Activated CD4-positive, alpha-beta T cell treated with anti-CD3 and anti-CD28 coated beads, Interleukin-2, amount 10 ng/mL, durations not matched to agents 24 days and 14 days (primary cell): Measurements from ENCODE around the gene HK2. TPM values are rescaled to one million over a fixed set of nuclear protein-coding genes. Genes with fewer than 3 reads are reported as not detected.
A peak's percentile ranks its signal among the peaks of the same experiment; 100 is the strongest.
"Not testable (repeated sequence)": the region's sequence is repeated elsewhere in the genome, so short reads cannot be mapped to it uniquely, and the experiment has no call there.

Experiments used
- DNase-seq: peaks from one replicate; pipeline ENCODE4 v3.0.0; 2022
- H3K27ac Mint-ChIP-seq: one replicate; pipeline ENCODE4 v1.8.0; 2022; ENCODE audit warnings: mild to moderate bottlenecking, mixed read lengths
- H3K27me3 Mint-ChIP-seq: one replicate; pipeline ENCODE4 v1.8.0; 2022; ENCODE audit warnings: mixed read lengths
- H3K36me3 Mint-ChIP-seq: one replicate; pipeline ENCODE4 v1.8.0; 2022; ENCODE audit warnings: low read depth, mild to moderate bottlenecking, mixed read lengths
- H3K4me1 Mint-ChIP-seq: one replicate; pipeline ENCODE4 v1.8.0; 2021; ENCODE audit warnings: mixed read lengths
- H3K4me3 Mint-ChIP-seq: one replicate; pipeline ENCODE4 v1.8.0; 2022; ENCODE audit warnings: mild to moderate bottlenecking, moderate library complexity, mixed read lengths
- H3K9me3 Mint-ChIP-seq: one replicate; pipeline ENCODE4 v1.8.0; 2021; ENCODE audit warnings: mixed read lengths
- intact Hi-C: fragments of 100-400 bp; cut with micrococcal nuclease; formaldehyde crosslinking; loops from one replicate; pipeline ENCODE4 v1.15.1; 2023
- total RNA-seq: library from RNA; stranded (reverse); gene quantifications from 2 replicates; pipeline ENCODE4 v1.2.3, GENCODE V29; 2022

HK2 gene
- total RNA-seq, 1 donor from 2014 or later, result 118 TPM

- H3K36me3 Mint-ChIP-seq, result peaks cover 82% of the 10 kb centered on the region
- H3K9me3 Mint-ChIP-seq, result no peaks in the 10 kb centered on the region
These were observed 48.4 kb downstream of the HK2 start for GRCh38 chr2:74882299-74882687.

GRCh38 chr2:74883011-74883410 is 49.1 kb downstream of the HK2 start:
- H3K36me3 Mint-ChIP-seq, result peaks cover 84% of the 10 kb centered on the region
- H3K4me1 Mint-ChIP-seq, result peaks cover 2% of the 10 kb centered on the region
- no peaks in the 10 kb centered on the region for H3K9me3 Mint-ChIP-seq
- no peak overlapping the region for H3K4me3 Mint-ChIP-seq
- no peak for DNase-seq
- intact Hi-C loops, result no loop called here
- H3K27me3 Mint-ChIP-seq, result no peaks in the 10 kb centered on the region
- H3K27ac Mint-ChIP-seq, result no peak overlapping the region

More at GRCh38 chr2:74882299-74882687, 48.4 kb downstream of the HK2 start:
- Mint-ChIP-seq H3K4me3 (no peak overlapping the region), H3K4me1 (peaks cover 2% of the 10 kb centered on the region), H3K27me3 (no peaks in the 10 kb centered on the region), H3K27ac (no peak overlapping the region)
- intact Hi-C loops, result no loop called here
- DNase-seq, result no peak

DNA sequence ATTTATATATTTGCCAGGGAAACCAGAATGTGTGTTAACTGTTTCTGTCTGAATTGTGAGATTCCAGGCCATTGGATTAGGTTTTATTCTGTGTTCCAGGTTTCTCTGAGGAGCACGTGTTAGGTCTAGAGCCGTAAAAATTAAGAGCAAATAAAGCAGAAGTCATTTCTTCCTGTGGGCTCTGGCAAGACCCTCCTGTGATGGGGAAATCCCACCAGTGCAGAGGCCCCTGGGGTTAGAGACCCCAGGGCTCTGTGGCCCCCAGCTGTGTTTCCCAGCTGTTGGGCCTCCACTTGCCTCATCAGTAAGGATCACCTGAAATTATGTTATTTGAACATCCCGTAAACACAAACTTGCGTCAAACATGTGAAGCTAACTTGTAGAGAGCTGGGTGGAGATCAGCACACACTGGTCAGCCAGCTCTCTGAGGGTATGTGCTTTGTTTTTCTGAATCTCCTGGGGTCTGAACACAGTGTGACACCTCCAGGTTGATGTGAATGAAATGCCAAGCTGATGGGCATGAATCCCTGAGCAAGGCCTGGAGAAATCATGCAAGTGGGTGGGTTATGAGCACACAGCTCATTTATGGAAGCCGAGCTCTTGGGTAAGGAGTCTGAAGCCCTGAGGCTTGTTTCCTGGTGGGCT is 50.3 kb downstream of the HK2 start:
- Mint-ChIP-seq H3K27me3 (no peaks in the 10 kb centered on the region), H3K4me1 (peaks cover 2% of the 10 kb centered on the region), H3K27ac (no peak overlapping the region), H3K9me3 (no peaks in the 10 kb centered on the region), H3K36me3 (peaks cover 83% of the 10 kb centered on the region), H3K4me3 (no peak overlapping the region)
- no peak for DNase-seq
- intact Hi-C loops, result no loop called here

GRCh38 chr2:74884866-74885265 is 50.9 kb downstream of the HK2 start:
- DNase-seq, result no peak
- H3K4me1 Mint-ChIP-seq, result peaks cover 2% of the 10 kb centered on the region
- intact Hi-C loops, result no loop called here
- peaks cover 83% of the 10 kb centered on the region for H3K36me3 Mint-ChIP-seq
- H3K9me3 Mint-ChIP-seq, result no peaks in the 10 kb centered on the region
- no peak overlapping the region for H3K4me3 Mint-ChIP-seq
- no peaks in the 10 kb centered on the region for H3K27me3 Mint-ChIP-seq
- no peak overlapping the region for H3K27ac Mint-ChIP-seq

DNA sequence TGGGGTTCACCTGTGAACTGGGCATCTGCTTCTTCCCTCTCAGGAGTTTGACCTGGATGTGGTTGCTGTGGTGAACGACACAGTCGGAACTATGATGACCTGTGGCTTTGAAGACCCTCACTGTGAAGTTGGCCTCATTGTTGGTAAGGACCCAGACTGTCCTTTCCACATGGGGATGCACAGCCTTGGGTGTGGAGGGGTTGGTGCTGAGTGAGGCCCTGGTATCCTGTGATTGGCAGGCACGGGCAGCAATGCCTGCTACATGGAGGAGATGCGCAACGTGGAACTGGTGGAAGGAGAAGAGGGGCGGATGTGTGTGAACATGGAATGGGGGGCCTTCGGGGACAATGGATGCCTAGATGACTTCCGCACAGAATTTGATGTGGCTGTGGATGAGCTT is 52.3 kb downstream of the HK2 start:
- DNase-seq, result no peak
- no peaks in the 10 kb centered on the region for H3K9me3 Mint-ChIP-seq
- intact Hi-C loops, result no loop called here
- no peak overlapping the region for H3K27ac Mint-ChIP-seq
- peaks cover 87% of the 10 kb centered on the region for H3K36me3 Mint-ChIP-seq
- H3K4me1 Mint-ChIP-seq, result peaks cover 2% of the 10 kb centered on the region
- H3K4me3 Mint-ChIP-seq, result no peak overlapping the region
- H3K27me3 Mint-ChIP-seq, result no peaks in the 10 kb centered on the region

- Mint-ChIP-seq H3K36me3 (peaks cover 88% of the 10 kb centered on the region), H3K27me3 (no peaks in the 10 kb centered on the region), H3K27ac (no peak overlapping the region), H3K4me1 (peaks cover 2% of the 10 kb centered on the region), H3K4me3 (no peak overlapping the region), H3K9me3 (no peaks in the 10 kb centered on the region)
- intact Hi-C loops, result no loop called here
- no peak for DNase-seq
These were observed 52.9 kb downstream of the HK2 start for GRCh38 chr2:74886811-74887210.

GRCh38 chr2:74887445-74887951 is 53.6 kb downstream of the HK2 start:
- peaks cover 88% of the 10 kb centered on the region for H3K36me3 Mint-ChIP-seq
- H3K27ac Mint-ChIP-seq, result no peak overlapping the region
- DNase-seq, result no peak
- intact Hi-C loops, result no loop called here
- H3K4me1 Mint-ChIP-seq, result peaks cover 2% of the 10 kb centered on the region
- no peaks in the 10 kb centered on the region for H3K27me3 Mint-ChIP-seq
- no peaks in the 10 kb centered on the region for H3K9me3 Mint-ChIP-seq
- H3K4me3 Mint-ChIP-seq, result no peak overlapping the region

DNA sequence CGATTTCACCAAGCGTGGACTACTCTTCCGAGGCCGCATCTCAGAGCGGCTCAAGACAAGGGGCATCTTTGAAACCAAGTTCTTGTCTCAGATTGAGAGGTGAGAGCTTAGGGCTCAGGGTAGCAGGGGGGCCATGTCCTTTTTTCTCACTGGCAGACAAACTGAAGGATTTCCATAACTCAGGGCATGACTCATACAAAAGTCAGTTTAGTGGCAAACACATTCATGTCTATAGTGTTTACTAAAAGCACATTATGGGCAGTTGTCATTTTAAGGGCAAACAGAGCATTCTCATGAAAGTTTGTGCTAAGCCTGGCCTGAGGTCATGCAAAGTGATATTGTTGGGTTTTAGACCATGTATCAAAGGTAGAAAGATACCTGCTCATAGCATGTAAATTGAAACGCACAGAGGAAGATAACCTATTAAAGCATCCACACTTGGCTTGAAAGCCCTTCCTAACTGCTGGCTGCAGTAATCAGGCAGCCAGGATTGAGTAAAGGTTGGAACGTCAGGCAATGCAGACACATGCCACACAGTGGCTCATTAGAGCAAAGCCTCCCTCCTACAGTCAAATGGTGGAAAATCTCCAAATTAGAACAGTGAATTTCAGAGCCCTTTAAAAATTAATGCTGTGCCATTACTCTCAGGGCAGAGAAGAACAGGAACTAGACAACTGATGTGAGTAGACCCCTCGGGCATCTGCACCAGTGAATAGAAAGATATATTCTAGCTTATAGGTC is 54.2 kb downstream of the HK2 start:
- peaks cover 2% of the 10 kb centered on the region for H3K4me1 Mint-ChIP-seq
- H3K9me3 Mint-ChIP-seq, result no peaks in the 10 kb centered on the region
- no peak overlapping the region for H3K4me3 Mint-ChIP-seq
- H3K36me3 Mint-ChIP-seq, result peaks cover 89% of the 10 kb centered on the region
- H3K27ac Mint-ChIP-seq, result peak overlapping the region; percentile 59
- H3K27me3 Mint-ChIP-seq, result no peaks in the 10 kb centered on the region
- DNase-seq, result no peak
- intact Hi-C loops, result no loop called here

DNA sequence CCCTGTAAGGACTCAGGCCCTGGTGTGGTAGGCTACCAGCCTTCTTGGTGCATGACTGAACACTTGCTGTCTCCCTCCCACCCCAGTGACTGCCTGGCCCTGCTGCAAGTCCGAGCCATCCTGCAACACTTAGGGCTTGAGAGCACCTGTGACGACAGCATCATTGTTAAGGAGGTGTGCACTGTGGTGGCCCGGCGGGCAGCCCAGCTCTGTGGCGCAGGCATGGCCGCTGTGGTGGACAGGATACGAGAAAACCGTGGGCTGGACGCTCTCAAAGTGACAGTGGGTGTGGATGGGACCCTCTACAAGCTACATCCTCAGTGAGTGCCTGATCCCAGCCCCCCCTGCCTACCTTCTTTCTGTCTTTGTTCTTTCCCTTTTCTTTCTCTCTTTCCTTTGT is 55.2 kb downstream of the HK2 start:
- H3K4me3 Mint-ChIP-seq, result no peak overlapping the region
- H3K4me1 Mint-ChIP-seq, result no peaks in the 10 kb centered on the region
- no peak for DNase-seq
- no peak overlapping the region for H3K27ac Mint-ChIP-seq
- intact Hi-C loops, result no loop called here
- H3K9me3 Mint-ChIP-seq, result no peaks in the 10 kb centered on the region
- H3K36me3 Mint-ChIP-seq, result peaks cover 93% of the 10 kb centered on the region
- H3K27me3 Mint-ChIP-seq, result no peaks in the 10 kb centered on the region

DNA sequence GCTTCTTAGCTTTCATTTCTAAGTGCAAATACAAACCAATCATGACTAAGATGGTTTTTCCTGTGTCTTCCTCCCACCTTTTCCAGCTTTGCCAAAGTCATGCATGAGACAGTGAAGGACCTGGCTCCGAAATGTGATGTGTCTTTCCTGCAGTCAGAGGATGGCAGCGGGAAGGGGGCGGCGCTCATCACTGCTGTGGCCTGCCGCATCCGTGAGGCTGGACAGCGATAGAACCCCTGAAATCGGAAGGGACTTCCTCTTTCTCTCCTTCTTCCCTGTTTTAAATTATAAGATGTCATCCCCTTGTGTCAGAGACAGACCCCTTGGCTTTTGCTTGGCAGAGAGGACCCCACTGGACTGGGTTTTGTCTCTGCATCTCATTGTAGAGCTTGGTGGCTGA is 56.8 kb downstream of the HK2 start:
- Mint-ChIP-seq H3K9me3 (peaks cover 5% of the 10 kb centered on the region), H3K27me3 (no peaks in the 10 kb centered on the region), H3K36me3 (peaks cover 92% of the 10 kb centered on the region), H3K4me1 (no peaks in the 10 kb centered on the region), H3K27ac (no peak overlapping the region), H3K4me3 (no peak overlapping the region)
- intact Hi-C loops, result no loop called here
- DNase-seq, result no peak

DNA sequence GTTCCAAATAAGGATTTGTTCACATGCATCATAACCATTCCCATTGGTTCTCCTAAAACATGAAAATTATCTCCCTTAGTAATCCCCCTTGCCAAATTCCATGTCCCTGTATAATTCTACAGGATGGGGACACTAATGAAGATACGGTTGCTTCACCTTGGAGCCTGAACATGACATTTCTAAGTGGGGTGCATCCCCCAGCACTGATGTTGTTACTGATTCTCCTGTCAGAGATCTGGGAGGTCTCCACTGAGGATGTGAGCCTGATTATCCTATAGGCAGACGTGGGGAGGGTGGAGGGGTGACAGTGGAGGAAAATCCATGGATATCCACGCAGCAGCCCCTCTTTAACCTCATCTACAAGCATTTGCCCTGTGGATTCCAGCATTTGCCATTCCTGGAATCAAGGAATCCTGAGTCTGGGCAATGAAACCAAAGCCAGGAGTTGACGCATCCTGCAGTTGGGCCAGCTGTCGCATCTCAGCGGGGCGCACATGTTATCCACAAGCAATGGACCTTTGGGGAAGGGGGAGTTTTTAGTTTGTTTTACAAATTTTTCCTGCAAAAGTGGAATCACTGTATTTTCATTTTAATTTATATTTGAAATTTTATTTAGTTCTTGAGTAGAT is 57.3 kb downstream of the HK2 start:
- Mint-ChIP-seq H3K27ac (no peak overlapping the region), H3K27me3 (no peaks in the 10 kb centered on the region), H3K36me3 (peaks cover 93% of the 10 kb centered on the region), H3K9me3 (peaks cover 5% of the 10 kb centered on the region), H3K4me1 (no peaks in the 10 kb centered on the region), H3K4me3 (no peak overlapping the region)
- DNase-seq, result no peak
- intact Hi-C loops, result no loop called here

DNA sequence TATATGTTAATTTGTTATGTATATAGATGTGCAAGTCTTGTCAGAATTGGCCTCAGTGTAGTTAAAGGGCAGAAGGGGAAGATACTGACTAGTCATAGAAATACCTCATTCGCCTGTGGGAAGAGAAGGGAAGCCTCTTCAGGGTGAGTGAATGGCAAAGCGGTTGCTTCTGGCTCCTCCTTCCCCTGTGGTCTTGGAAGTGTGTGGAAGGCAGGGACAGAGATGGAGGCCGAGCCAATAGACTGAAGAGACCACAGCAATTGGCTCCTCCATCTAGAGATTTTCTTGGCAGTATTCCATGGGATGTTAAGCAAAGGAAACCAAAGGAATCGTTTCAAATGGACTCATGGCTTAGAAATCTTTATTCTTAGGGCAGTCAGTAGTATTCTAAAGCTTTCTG is 57.9 kb downstream of the HK2 start:
- peaks cover 90% of the 10 kb centered on the region for H3K36me3 Mint-ChIP-seq
- DNase-seq, H3K27me3 Mint-ChIP-seq, H3K4me3 Mint-ChIP-seq, H3K9me3 Mint-ChIP-seq, H3K4me1 Mint-ChIP-seq, H3K27ac Mint-ChIP-seq, intact Hi-C loops: not testable (repeated sequence)

- DNase-seq, result no peak
- Mint-ChIP-seq H3K27me3 (no peaks in the 10 kb centered on the region), H3K36me3 (peaks cover 90% of the 10 kb centered on the region), H3K9me3 (peaks cover 5% of the 10 kb centered on the region), H3K27ac (no peak overlapping the region), H3K4me3 (no peak overlapping the region), H3K4me1 (no peaks in the 10 kb centered on the region)
- intact Hi-C loops, result no loop called here
These were observed 58.7 kb downstream of the HK2 start for GRCh38 chr2:74892609-74893008.

DNA sequence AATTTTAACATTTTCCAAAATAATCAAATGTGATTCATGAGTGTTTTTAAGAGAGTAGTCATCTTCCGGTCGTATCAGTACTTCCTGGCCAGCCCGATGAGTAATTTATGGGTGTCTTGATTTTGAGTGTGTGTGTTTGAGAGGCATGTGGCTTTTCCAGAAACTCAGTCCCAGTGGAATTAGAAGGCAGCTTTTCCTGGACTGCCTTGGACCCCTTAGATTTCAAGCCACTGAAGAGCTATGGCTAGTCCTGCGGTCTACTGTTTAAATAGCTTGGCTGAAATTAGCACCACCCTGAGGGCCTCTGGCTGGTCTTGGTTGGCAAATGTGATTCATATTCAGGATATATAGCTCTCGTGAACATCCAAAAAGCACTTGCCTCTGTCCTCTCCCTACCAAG is 59.4 kb downstream of the HK2 start:
- Mint-ChIP-seq H3K27ac (no peak overlapping the region), H3K4me3 (no peak overlapping the region), H3K9me3 (peaks cover 5% of the 10 kb centered on the region), H3K36me3 (peaks cover 88% of the 10 kb centered on the region), H3K27me3 (no peaks in the 10 kb centered on the region), H3K4me1 (no peaks in the 10 kb centered on the region)
- DNase-seq, result no peak
- intact Hi-C loops, result no loop called here
